Activated CD8-positive, alpha-beta T cell treated with anti-CD3 and anti-CD28 coated beads for 36 hours (primary cell): ENCODE results near the gene NOC2L. TPM values are rescaled to one million over a fixed set of nuclear protein-coding genes. Genes with fewer than 3 reads are reported as not detected.

Experiments
- ATAC-seq: fragments of 200-7000 bp; cut with Tn5 transposase; one replicate; pipeline ENCODE4 v1.10.0; 2021; ENCODE audit warnings: mild to moderate bottlenecking, moderate library complexity
- CTCF ChIA-PET: fragments of 350-600 bp; sonication (Branson Sonifier 250); formaldehyde crosslinking; loops from one replicate; lab custom pipeline; 2021; ENCODE audit warnings: antibody characterized with exemption; lab: Charles Lee
- POLR2A ChIA-PET: fragments of 350-600 bp; sonication (Branson Sonifier 250); formaldehyde crosslinking; loops from one replicate; lab custom pipeline; 2021; ENCODE audit warnings: antibody characterized with exemption; lab: Charles Lee
- DNase-seq: peaks from one replicate; pipeline ENCODE4 v3.0.0-alpha.2; 2020
- H3K27ac Mint-ChIP-seq: one replicate; pipeline ENCODE4 v1.8.0; 2021; ENCODE audit warnings: mild to moderate bottlenecking, mixed read lengths
- H3K27me3 Mint-ChIP-seq: one replicate; pipeline ENCODE4 v1.8.0; 2021; ENCODE audit warnings: mixed read lengths
- H3K36me3 Mint-ChIP-seq: one replicate; pipeline ENCODE4 v1.8.0; 2021; ENCODE audit warnings: low read depth, mixed read lengths
- H3K4me1 Mint-ChIP-seq: one replicate; pipeline ENCODE4 v1.8.0; 2021; ENCODE audit warnings: low read depth, mixed read lengths
- H3K4me3 Mint-ChIP-seq: one replicate; pipeline ENCODE4 v1.8.0; 2021; ENCODE audit warnings: mild to moderate bottlenecking, moderate library complexity, mixed read lengths
- H3K9me3 Mint-ChIP-seq: one replicate; pipeline ENCODE4 v1.8.0; 2021; ENCODE audit warnings: mixed read lengths
- CTCF ChIP-seq: fragments of 200-600 bp; IDR thresholded peaks from one replicate; pipeline ENCODE4 v1.8.0; 2022; ENCODE audit warnings: antibody characterized with exemption, mild to moderate bottlenecking
- intact Hi-C: fragments of 100-400 bp; cut with micrococcal nuclease; formaldehyde crosslinking; loops from one replicate; pipeline ENCODE4 v1.10.0; 2022
- total RNA-seq, 2 experiments: library from RNA; stranded (reverse); gene quantifications; one replicate each; pipeline ENCODE4 v1.2.3, GENCODE V29; 2021

NOC2L gene
- total RNA-seq, 2 experiments from 2014 or later: 138 to 139 TPM

- peaks cover 32% of the 10 kb centered on the region for H3K36me3 Mint-ChIP-seq
- ChIA-PET CTCF (no interaction called here), POLR2A (interaction anchor here (0.8 kb wide), 1 partner anchor 8 kb away, joined by 3 read pairs; no protein-coding TSS in a partner anchor)
- TF ChIP-seq CTCF: no peak
- no peak overlapping the region for H3K4me3 Mint-ChIP-seq
- intact Hi-C loops: no loop called here
- DNase-seq: no peak
- no peak overlapping the region for H3K27ac Mint-ChIP-seq
- H3K27me3 Mint-ChIP-seq: peaks cover 4% of the 10 kb centered on the region
- peaks cover 4% of the 10 kb centered on the region for H3K4me1 Mint-ChIP-seq
- ATAC-seq: no peak
- H3K9me3 Mint-ChIP-seq: no peaks in the 10 kb centered on the region
These were observed 13.1 kb downstream of the NOC2L start for GRCh38 chr1:945688-946556.

- ChIA-PET CTCF (no interaction called here), POLR2A (no interaction called here)
- Mint-ChIP-seq H3K9me3 (no peaks in the 10 kb centered on the region), H3K4me1 (peaks cover 4% of the 10 kb centered on the region), H3K27me3 (peaks cover 8% of the 10 kb centered on the region), H3K27ac (no peak overlapping the region), H3K36me3 (peaks cover 20% of the 10 kb centered on the region), H3K4me3 (no peak overlapping the region)
- DNase-seq (no peak), ATAC-seq (no peak)
- intact Hi-C loops: no loop called here
- no peak for TF ChIP-seq CTCF
These were observed 14.4 kb downstream of the NOC2L start for GRCh38 chr1:944341-945325.

- Mint-ChIP-seq H3K27ac (no peak overlapping the region), H3K4me3 (no peak overlapping the region), H3K27me3 (peaks cover 13% of the 10 kb centered on the region), H3K9me3 (no peaks in the 10 kb centered on the region), H3K4me1 (peaks cover 4% of the 10 kb centered on the region), H3K36me3 (peaks cover 19% of the 10 kb centered on the region)
- CTCF ChIA-PET: no interaction called here
- no peak for DNase-seq
- POLR2A ChIA-PET: interaction anchor here (0.9 to 3.3 kb wide), 3 partner anchors 12 to 121 kb away, joined by 3 to 17 read pairs (median 3); no protein-coding TSS in a partner anchor
- TF ChIP-seq CTCF: no peak
- intact Hi-C loops: no loop called here
- ATAC-seq: no peak
These were observed 15.3 kb downstream of the NOC2L start for GRCh38 chr1:943545-944340.

- no peak for ATAC-seq
- H3K4me1 Mint-ChIP-seq: peaks cover 4% of the 10 kb centered on the region
- H3K9me3 Mint-ChIP-seq: no peaks in the 10 kb centered on the region
- no peak for DNase-seq
- intact Hi-C loops: no loop called here
- TF ChIP-seq CTCF: no peak
- H3K4me3 Mint-ChIP-seq: no peak overlapping the region
- H3K27ac Mint-ChIP-seq: no peak overlapping the region
- H3K27me3 Mint-ChIP-seq: peaks cover 20% of the 10 kb centered on the region
- peaks cover 17% of the 10 kb centered on the region for H3K36me3 Mint-ChIP-seq
- POLR2A ChIA-PET: interaction anchor here (0.9 to 3.3 kb wide), 3 partner anchors 12 to 121 kb away, joined by 3 to 17 read pairs (median 3); no protein-coding TSS in a partner anchor
- CTCF ChIA-PET: interaction anchor here (0.9 kb wide), 1 partner anchor 14 kb away, joined by 3 read pairs; no protein-coding TSS in a partner anchor
These were observed 16.1 kb downstream of the NOC2L start for GRCh38 chr1:942864-943533.
